ENCODE data around the gene ARHGEF7.

ARHGEF7 gene

DNA sequence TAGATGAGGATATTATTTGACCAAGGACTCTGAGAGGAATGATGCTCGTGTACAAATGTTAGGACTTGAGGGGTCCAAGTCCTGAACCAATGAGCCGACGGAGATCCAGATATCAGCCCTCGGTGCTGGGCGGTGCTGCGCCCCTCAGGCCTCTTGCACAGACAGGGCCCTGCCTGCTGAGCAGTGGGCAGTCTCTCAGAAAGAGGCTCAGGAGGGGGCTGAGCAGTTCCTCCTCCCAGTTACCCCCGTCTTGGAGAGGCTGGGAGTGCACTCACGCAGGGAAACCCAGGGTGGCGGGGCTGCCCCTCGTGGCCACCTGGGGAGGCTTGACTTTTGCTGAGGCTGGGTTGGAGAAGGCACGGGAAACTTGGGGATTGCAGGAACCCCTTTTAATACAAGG lies 223.7 kb downstream of the ARHGEF7 start:
- Histone ChIP-seq H3K27me3 (ENCODE audit: low read depth, low read length) (no peaks in the 10 kb centered on the region), H3K27ac (ENCODE audit: low read length) (no peak overlapping the region), H3K4me1 (ENCODE audit: low read length) (no peaks in the 10 kb centered on the region), H3K9me3 (ENCODE audit: insufficient read depth, low read length) (no peaks in the 10 kb centered on the region), H2AFZ (ENCODE audit: low read depth, low read length) (no peak overlapping the region), H3K9ac (ENCODE audit: low read length) (no peak overlapping the region), H3K79me2 (ENCODE audit: low read length) (no peaks in the 10 kb centered on the region), H4K20me1 (ENCODE audit: insufficient read depth, low read length) (no peaks in the 10 kb centered on the region), H3K4me3 (ENCODE audit: low read length) (no peak overlapping the region), H3K36me3 (replicated peaks; ENCODE audit: low read depth, low read length) (peaks cover 5% of the 10 kb centered on the region), H3K4me2 (ENCODE audit: low read length) (no peak overlapping the region)
- no peak for TF ChIP-seq EZH2phosphoT487 (IDR thresholded peaks at IDR 0.05; ENCODE audit: low read depth)
- TF ChIP-seq CTCF (IDR thresholded peaks at IDR 0.05; ENCODE audit: low read depth, low read length): no peak

GRCh38 chr13:111339366-111340143 lies 224.4 kb downstream of the ARHGEF7 start:
- Histone ChIP-seq H3K9me3 (ENCODE audit: insufficient read depth, low read length) (no peaks in the 10 kb centered on the region), H3K4me1 (ENCODE audit: low read length) (no peaks in the 10 kb centered on the region), H3K4me2 (ENCODE audit: low read length) (no peak overlapping the region), H3K79me2 (ENCODE audit: low read length) (no peaks in the 10 kb centered on the region), H3K4me3 (ENCODE audit: low read length) (no peak overlapping the region), H3K27ac (ENCODE audit: low read length) (no peak overlapping the region), H2AFZ (ENCODE audit: low read depth, low read length) (no peak overlapping the region), H3K9ac (ENCODE audit: low read length) (no peak overlapping the region), H3K36me3 (replicated peaks; ENCODE audit: low read depth, low read length) (no peaks in the 10 kb centered on the region), H4K20me1 (ENCODE audit: insufficient read depth, low read length) (no peaks in the 10 kb centered on the region), H3K27me3 (ENCODE audit: low read depth, low read length) (no peaks in the 10 kb centered on the region)
- TF ChIP-seq CTCF (IDR thresholded peaks at IDR 0.05; ENCODE audit: low read depth, low read length): no peak
- TF ChIP-seq EZH2phosphoT487 (IDR thresholded peaks at IDR 0.05; ENCODE audit: low read depth): no peak

GRCh38 chr13:111341886-111342285 lies 226.8 kb downstream of the ARHGEF7 start:
- Histone ChIP-seq H3K4me1 (ENCODE audit: low read length) (no peaks in the 10 kb centered on the region), H3K79me2 (ENCODE audit: low read length) (no peaks in the 10 kb centered on the region), H3K4me2 (ENCODE audit: low read length) (no peak overlapping the region), H3K27me3 (ENCODE audit: low read depth, low read length) (no peaks in the 10 kb centered on the region), H3K4me3 (ENCODE audit: low read length) (no peak overlapping the region), H2AFZ (ENCODE audit: low read depth, low read length) (no peak overlapping the region), H4K20me1 (ENCODE audit: insufficient read depth, low read length) (no peaks in the 10 kb centered on the region), H3K27ac (ENCODE audit: low read length) (no peak overlapping the region), H3K36me3 (replicated peaks; ENCODE audit: low read depth, low read length) (no peaks in the 10 kb centered on the region), H3K9ac (ENCODE audit: low read length) (no peak overlapping the region), H3K9me3 (ENCODE audit: insufficient read depth, low read length) (no peaks in the 10 kb centered on the region)
- no peak for TF ChIP-seq CTCF (IDR thresholded peaks at IDR 0.05; ENCODE audit: low read depth, low read length)

GRCh38 chr13:111342721-111343120 lies 227.6 kb downstream of the ARHGEF7 start:
- no peak for TF ChIP-seq CTCF (IDR thresholded peaks at IDR 0.05; ENCODE audit: low read depth, low read length)
- no peaks in the 10 kb centered on the region for H4K20me1 ChIP-seq (ENCODE audit: insufficient read depth, low read length)
- no peaks in the 10 kb centered on the region for H3K27me3 ChIP-seq (ENCODE audit: low read depth, low read length)
- H2AFZ ChIP-seq (ENCODE audit: low read depth, low read length): no peak overlapping the region
- no peaks in the 10 kb centered on the region for H3K4me1 ChIP-seq (ENCODE audit: low read length)
- no peak overlapping the region for H3K9ac ChIP-seq (ENCODE audit: low read length)
- no peak overlapping the region for H3K4me3 ChIP-seq (ENCODE audit: low read length)
- H3K36me3 ChIP-seq (replicated peaks; ENCODE audit: low read depth, low read length): no peaks in the 10 kb centered on the region
- H3K27ac ChIP-seq (ENCODE audit: low read length): no peak overlapping the region
- H3K79me2 ChIP-seq (ENCODE audit: low read length): no peaks in the 10 kb centered on the region
- H3K4me2 ChIP-seq (ENCODE audit: low read length): no peak overlapping the region
- H3K9me3 ChIP-seq (ENCODE audit: insufficient read depth, low read length): no peaks in the 10 kb centered on the region

Data from OCI-LY3 (cell line).